PC-9 (cell line): Measurements from ENCODE around the gene RGS7.
"Not testable (repeated sequence)": the region's sequence is repeated elsewhere in the genome, so short reads cannot be mapped to it uniquely, and the experiment has no call there.

Experiments used
- CTCF ChIP-seq: fragments of 200-600 bp; sonication (generic); conservative IDR thresholded peaks from 2 replicates; pipeline ENCODE4 v1.6.1; 2017; ENCODE audit warnings: mixed run types, antibody characterized with exemption, mild to moderate bottlenecking, moderate library complexity
- EZH2 ChIP-seq: fragments of 200-600 bp; sonication (generic); IDR thresholded peaks from 2 replicates; pipeline ENCODE4 v1.8.0; 2017; ENCODE audit warnings: antibody characterized with exemption, low read depth

GRCh38 chr1:240734705-240735104, 622.3 kb downstream of the RGS7 start:
- TF ChIP-seq CTCF, EZH2: not testable (repeated sequence)
